ENCODE measurements around the gene SIGLEC7.
A peak's percentile ranks its signal among the peaks of the same experiment; 100 is the strongest.

SIGLEC7 gene

DNA sequence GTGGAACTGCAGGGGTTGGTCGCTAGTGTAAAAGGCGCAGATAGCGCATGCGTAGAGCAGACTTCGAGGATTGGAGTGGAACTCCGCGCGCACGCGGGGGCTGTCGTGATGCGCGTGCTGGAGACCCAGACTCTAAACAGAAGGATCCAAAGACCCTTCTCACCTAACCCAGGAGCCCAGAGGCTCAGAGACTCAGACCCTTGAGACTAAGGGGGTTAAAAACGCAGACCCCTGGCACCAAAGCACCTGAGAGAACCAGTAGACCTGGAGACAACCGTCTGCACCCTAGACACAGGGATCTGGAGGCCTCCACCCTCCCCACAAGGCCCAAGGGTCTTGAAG lies 33.3 kb upstream of the SIGLEC7 start:
- no peaks in the 10 kb centered on the region for H4K20me1 ChIP-seq (ENCODE audit: insufficient read depth, low read length)
- H3K79me2 ChIP-seq (ENCODE audit: low read length): peaks cover 32% of the 10 kb centered on the region
- H3K9me3 ChIP-seq (replicated peaks; ENCODE audit: insufficient read depth, low read length): no peaks in the 10 kb centered on the region
- H3K4me2 ChIP-seq (ENCODE audit: low read depth, low read length): peak overlapping the region; percentile 78
- peak overlapping the region; percentile 78 for H3K4me3 ChIP-seq (ENCODE audit: low read length)
- H3K9ac ChIP-seq (ENCODE audit: low read length): no peak overlapping the region
- H3F3A ChIP-seq (ENCODE audit: insufficient read depth, low read length): no peaks in the 10 kb centered on the region
- no peak for DNase-seq
- no peak for TF ChIP-seq EZH2 (optimal IDR thresholded peaks at IDR 0.05; ENCODE audit: low read depth, low read length)
- TF ChIP-seq EZH2phosphoT487 (IDR thresholded peaks at IDR 0.05; ENCODE audit: low read length): no peak
- no peak for TF ChIP-seq CTCF (IDR thresholded peaks at IDR 0.05; ENCODE audit: low read length)
- H3K4me1 ChIP-seq (ENCODE audit: low read length): peaks cover 3% of the 10 kb centered on the region; the same call in 1 of the 2 replicates
- H3K9me2 ChIP-seq (replicated peaks; ENCODE audit: insufficient read depth, low read length): no peaks in the 10 kb centered on the region
- H2AFZ ChIP-seq (ENCODE audit: low read length): peak overlapping the region; percentile 95
- peaks cover 21% of the 10 kb centered on the region; the same call in 1 of the 2 replicates for H3K27me3 ChIP-seq (replicated peaks; ENCODE audit: insufficient read depth, low read length)
- H3K27ac ChIP-seq (ENCODE audit: low read length): no peak overlapping the region
- no peaks in the 10 kb centered on the region for H3K36me3 ChIP-seq (replicated peaks; ENCODE audit: insufficient read depth, low read length)

DNA sequence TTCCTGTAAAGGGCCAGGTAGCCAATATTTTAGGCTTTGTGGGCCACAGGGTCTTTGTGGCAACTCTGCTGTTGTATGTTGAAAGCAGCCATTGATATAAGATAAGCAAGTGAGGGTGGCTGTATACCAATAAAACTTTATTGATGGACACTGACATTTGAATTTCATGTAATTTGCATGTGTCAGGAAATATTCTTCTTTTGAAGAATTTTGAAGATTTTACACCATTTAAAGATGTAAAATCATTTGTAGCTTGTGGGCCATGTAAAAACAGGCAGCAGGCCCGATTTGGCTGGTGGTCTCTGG lies 31.5 kb upstream of the SIGLEC7 start:
- Histone ChIP-seq H3K4me1 (ENCODE audit: low read length) (peaks cover 3% of the 10 kb centered on the region; the same call in 1 of the 2 replicates), H3K4me2 (ENCODE audit: low read depth, low read length) (no peak overlapping the region), H3K27ac (ENCODE audit: low read length) (no peak overlapping the region), H3K36me3 (replicated peaks; ENCODE audit: insufficient read depth, low read length) (no peaks in the 10 kb centered on the region), H3F3A (ENCODE audit: insufficient read depth, low read length) (no peaks in the 10 kb centered on the region), H3K9me3 (replicated peaks; ENCODE audit: insufficient read depth, low read length) (no peaks in the 10 kb centered on the region), H3K79me2 (ENCODE audit: low read length) (peaks cover 21% of the 10 kb centered on the region), H3K9ac (ENCODE audit: low read length) (no peak overlapping the region), H2AFZ (ENCODE audit: low read length) (no peak overlapping the region), H3K4me3 (ENCODE audit: low read length) (no peak overlapping the region), H4K20me1 (ENCODE audit: insufficient read depth, low read length) (no peaks in the 10 kb centered on the region), H3K9me2 (replicated peaks; ENCODE audit: insufficient read depth, low read length) (no peaks in the 10 kb centered on the region), H3K27me3 (replicated peaks; ENCODE audit: insufficient read depth, low read length) (peaks cover 37% of the 10 kb centered on the region)
- TF ChIP-seq EZH2 (optimal IDR thresholded peaks at IDR 0.05; ENCODE audit: low read depth, low read length) (no peak), CTCF (IDR thresholded peaks at IDR 0.05; ENCODE audit: low read length) (no peak)
- no peak for DNase-seq

- H3K9me2 ChIP-seq (replicated peaks; ENCODE audit: insufficient read depth, low read length): no peaks in the 10 kb centered on the region
- H3K9me3 ChIP-seq (replicated peaks; ENCODE audit: insufficient read depth, low read length): no peaks in the 10 kb centered on the region
- TF ChIP-seq EZH2phosphoT487 (IDR thresholded peaks at IDR 0.05; ENCODE audit: low read length): no peak
- no peak for TF ChIP-seq CTCF (IDR thresholded peaks at IDR 0.05; ENCODE audit: low read length)
- no peak for TF ChIP-seq EZH2 (optimal IDR thresholded peaks at IDR 0.05; ENCODE audit: low read depth, low read length)
- H3F3A ChIP-seq (ENCODE audit: insufficient read depth, low read length): no peaks in the 10 kb centered on the region
- no peaks in the 10 kb centered on the region for H4K20me1 ChIP-seq (ENCODE audit: insufficient read depth, low read length)
- no peak overlapping the region for H2AFZ ChIP-seq (ENCODE audit: low read length)
- H3K36me3 ChIP-seq (replicated peaks; ENCODE audit: insufficient read depth, low read length): no peaks in the 10 kb centered on the region
- H3K4me2 ChIP-seq (ENCODE audit: low read depth, low read length): no peak overlapping the region
- peaks cover 3% of the 10 kb centered on the region; the same call in 1 of the 2 replicates for H3K4me1 ChIP-seq (ENCODE audit: low read length)
- no peak for DNase-seq
- no peak overlapping the region for H3K27ac ChIP-seq (ENCODE audit: low read length)
- peaks cover 15% of the 10 kb centered on the region for H3K79me2 ChIP-seq (ENCODE audit: low read length)
- H3K9ac ChIP-seq (ENCODE audit: low read length): no peak overlapping the region
- peaks cover 45% of the 10 kb centered on the region for H3K27me3 ChIP-seq (replicated peaks; ENCODE audit: insufficient read depth, low read length)
- no peak overlapping the region for H3K4me3 ChIP-seq (ENCODE audit: low read length)
Observed at GRCh38 chr19:51111606-51112005, 30.5 kb upstream of the SIGLEC7 start.
